ENCODE data around the gene TEX53.

TEX53 gene

GRCh38 chr9:114681594-114682332, 24.2 kb upstream of the TEX53 start, which contains the start of gene TEX48:
TEX48 (minus strand) TSS chr9:114682192; CDS start chr9:114671723, 10,469 bp downstream.
- TF ChIP-seq, protein P1, sequence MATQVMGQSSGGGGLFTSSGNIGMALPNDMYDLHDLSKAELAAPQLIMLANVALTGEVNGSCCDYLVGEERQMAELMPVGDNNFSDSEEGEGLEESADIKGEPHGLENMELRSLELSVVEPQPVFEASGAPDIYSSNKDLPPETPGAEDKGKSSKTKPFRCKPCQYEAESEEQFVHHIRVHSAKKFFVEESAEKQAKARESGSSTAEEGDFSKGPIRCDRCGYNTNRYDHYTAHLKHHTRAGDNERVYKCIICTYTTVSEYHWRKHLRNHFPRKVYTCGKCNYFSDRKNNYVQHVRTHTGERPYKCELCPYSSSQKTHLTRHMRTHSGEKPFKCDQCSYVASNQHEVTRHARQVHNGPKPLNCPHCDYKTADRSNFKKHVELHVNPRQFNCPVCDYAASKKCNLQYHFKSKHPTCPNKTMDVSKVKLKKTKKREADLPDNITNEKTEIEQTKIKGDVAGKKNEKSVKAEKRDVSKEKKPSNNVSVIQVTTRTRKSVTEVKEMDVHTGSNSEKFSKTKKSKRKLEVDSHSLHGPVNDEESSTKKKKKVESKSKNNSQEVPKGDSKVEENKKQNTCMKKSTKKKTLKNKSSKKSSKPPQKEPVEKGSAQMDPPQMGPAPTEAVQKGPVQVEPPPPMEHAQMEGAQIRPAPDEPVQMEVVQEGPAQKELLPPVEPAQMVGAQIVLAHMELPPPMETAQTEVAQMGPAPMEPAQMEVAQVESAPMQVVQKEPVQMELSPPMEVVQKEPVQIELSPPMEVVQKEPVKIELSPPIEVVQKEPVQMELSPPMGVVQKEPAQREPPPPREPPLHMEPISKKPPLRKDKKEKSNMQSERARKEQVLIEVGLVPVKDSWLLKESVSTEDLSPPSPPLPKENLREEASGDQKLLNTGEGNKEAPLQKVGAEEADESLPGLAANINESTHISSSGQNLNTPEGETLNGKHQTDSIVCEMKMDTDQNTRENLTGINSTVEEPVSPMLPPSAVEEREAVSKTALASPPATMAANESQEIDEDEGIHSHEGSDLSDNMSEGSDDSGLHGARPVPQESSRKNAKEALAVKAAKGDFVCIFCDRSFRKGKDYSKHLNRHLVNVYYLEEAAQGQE (IDR thresholded peaks at IDR 0.05; ENCODE audit: insufficient replicate concordance, low read depth): no peak
- TF ChIP-seq GABPA (IDR thresholded peaks at IDR 0.05; ENCODE audit: low read depth) (no peak), POLR2AphosphoS5 (IDR thresholded peaks at IDR 0.05; ENCODE audit: low read depth) (no peak), SPI1 (IDR thresholded peaks at IDR 0.05; ENCODE audit: borderline replicate concordance, low read depth) (no peak), CTCF (IDR thresholded peaks at IDR 0.05; ENCODE audit: insufficient read depth, low read length) (peak; percentile 86)
- peaks cover 2% of the 10 kb centered on the region for H3K27me3 ChIP-seq (ENCODE audit: insufficient read depth, poor library complexity, severe bottlenecking)
- H3K27ac ChIP-seq (replicated peaks): no peak within 1 kb of the TSS
- H3K4me3 ChIP-seq (replicated peaks; ENCODE audit: insufficient read depth, low read length): no peak within 1 kb of the TSS
- DNase-seq (ENCODE audit: low read depth in 1 of 2, low spot score in 1 of 2): peak; percentile 47 to 70

- no peak overlapping the region for H3K27ac ChIP-seq (replicated peaks)
- peaks cover 2% of the 10 kb centered on the region for H3K27me3 ChIP-seq (ENCODE audit: insufficient read depth, poor library complexity, severe bottlenecking)
- TF ChIP-seq GABPA (IDR thresholded peaks at IDR 0.05; ENCODE audit: low read depth) (no peak), POLR2AphosphoS5 (IDR thresholded peaks at IDR 0.05; ENCODE audit: low read depth) (no peak)
- no peak overlapping the region for H3K4me3 ChIP-seq (replicated peaks; ENCODE audit: insufficient read depth, low read length)
- no peak for DNase-seq (ENCODE audit: low read depth in 1 of 2, low spot score in 1 of 2)
Measured at GRCh38 chr9:114680259-114681001, 22.8 kb upstream of the TEX53 start.

DNA sequence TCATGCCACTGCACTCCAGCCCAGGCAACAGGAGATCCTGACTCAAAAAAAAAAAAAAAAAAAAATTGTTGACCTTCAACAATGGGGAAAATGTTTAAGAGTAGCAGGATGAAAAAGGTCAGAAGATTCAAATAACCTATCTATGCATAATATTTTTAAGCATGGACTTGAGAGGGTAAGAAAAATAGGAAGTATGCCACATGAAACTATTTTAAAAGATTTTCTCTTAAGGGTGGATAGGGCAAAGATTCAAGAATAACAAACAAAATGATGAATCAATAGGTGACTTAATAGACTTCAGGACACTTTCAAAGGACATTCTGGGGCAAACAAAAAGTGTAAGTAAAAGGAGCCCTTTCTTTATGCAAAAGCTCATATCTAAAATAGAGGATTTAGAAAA, 21.2 kb upstream of the TEX53 start:
- H3K27ac ChIP-seq (replicated peaks): no peak overlapping the region
- H3K4me3 ChIP-seq (replicated peaks; ENCODE audit: insufficient read depth, low read length): no peak overlapping the region
- TF ChIP-seq, protein P1 (IDR thresholded peaks at IDR 0.05; ENCODE audit: insufficient replicate concordance, low read depth): no peak
- TF ChIP-seq CTCF (IDR thresholded peaks at IDR 0.05; ENCODE audit: insufficient read depth, low read length) (no peak), GABPA (IDR thresholded peaks at IDR 0.05; ENCODE audit: low read depth) (no peak), SPI1 (IDR thresholded peaks at IDR 0.05; ENCODE audit: borderline replicate concordance, low read depth) (no peak), POLR2AphosphoS5 (IDR thresholded peaks at IDR 0.05; ENCODE audit: low read depth) (no peak)
- no peak for DNase-seq (ENCODE audit: low read depth in 1 of 2, low spot score in 1 of 2)
- H3K27me3 ChIP-seq (ENCODE audit: insufficient read depth, poor library complexity, severe bottlenecking): peaks cover 2% of the 10 kb centered on the region

- peaks cover 2% of the 10 kb centered on the region for H3K27me3 ChIP-seq (ENCODE audit: insufficient read depth, poor library complexity, severe bottlenecking)
- TF ChIP-seq GABPA (IDR thresholded peaks at IDR 0.05; ENCODE audit: low read depth): no peak
- TF ChIP-seq, protein P1 (IDR thresholded peaks at IDR 0.05; ENCODE audit: insufficient replicate concordance, low read depth): no peak
- TF ChIP-seq CTCF (IDR thresholded peaks at IDR 0.05; ENCODE audit: insufficient read depth, low read length): no peak
- no peak for TF ChIP-seq SPI1 (IDR thresholded peaks at IDR 0.05; ENCODE audit: borderline replicate concordance, low read depth)
- TF ChIP-seq POLR2AphosphoS5 (IDR thresholded peaks at IDR 0.05; ENCODE audit: low read depth): no peak
- H3K4me3 ChIP-seq (replicated peaks; ENCODE audit: insufficient read depth, low read length): no peak overlapping the region
- no peak overlapping the region for H3K27ac ChIP-seq (replicated peaks)
- no peak for DNase-seq (ENCODE audit: low read depth in 1 of 2, low spot score in 1 of 2)
Measured at GRCh38 chr9:114678130-114678529, 20.5 kb upstream of the TEX53 start.

Data from HL-60 (cell line).